ENCODE results near the gene FHL2. TPM values are rescaled to one million over a fixed set of nuclear protein-coding genes. Genes with fewer than 3 reads are reported as not detected.

The FHL2 gene
- polyA plus RNA-seq, 3 donors: 27.4 to 34.6 (median 30.6) TPM

GRCh38 chr2:105388971-105389381 lies 9.9 kb downstream of the FHL2 start:
- peak in 2 of 11 donors; percentile 45 to 49 for DNase-seq (ENCODE audit: extremely low read depth in 1 of 11, low read depth in 9 of 11, low spot score in 4 of 11)

GRCh38 chr2:105387225-105387624 lies 11.6 kb downstream of the FHL2 start:
- DNase-seq (ENCODE audit: extremely low read depth in 1 of 11, low read depth in 9 of 11, low spot score in 4 of 11): no peak

- DNase-seq (ENCODE audit: extremely low read depth in 1 of 11, low read depth in 9 of 11, low spot score in 4 of 11): no peak
Observed at GRCh38 chr2:105385731-105386540, 12.9 kb downstream of the FHL2 start.

DNA sequence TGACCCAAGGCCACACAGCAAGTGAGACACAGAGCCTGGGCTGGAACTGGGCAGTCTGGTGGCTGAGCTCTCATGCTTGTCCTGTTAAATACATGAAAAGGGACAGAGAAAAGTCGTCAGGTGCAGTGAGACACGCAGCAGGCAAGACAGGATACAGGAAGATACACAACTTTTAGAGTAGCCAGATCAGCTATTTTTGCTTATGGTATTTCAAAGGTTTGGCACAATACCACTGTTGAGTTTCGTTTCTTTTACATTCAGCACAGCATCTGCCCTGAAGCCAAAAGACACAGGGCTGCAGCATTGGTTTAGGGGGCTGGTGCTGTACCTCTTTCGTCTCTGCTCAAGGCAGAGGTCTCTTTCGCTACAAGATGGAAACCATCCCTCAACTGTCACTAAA lies 14.0 kb downstream of the FHL2 start:
- DNase-seq (ENCODE audit: extremely low read depth in 1 of 11, low read depth in 9 of 11, low spot score in 4 of 11): no peak

DNA sequence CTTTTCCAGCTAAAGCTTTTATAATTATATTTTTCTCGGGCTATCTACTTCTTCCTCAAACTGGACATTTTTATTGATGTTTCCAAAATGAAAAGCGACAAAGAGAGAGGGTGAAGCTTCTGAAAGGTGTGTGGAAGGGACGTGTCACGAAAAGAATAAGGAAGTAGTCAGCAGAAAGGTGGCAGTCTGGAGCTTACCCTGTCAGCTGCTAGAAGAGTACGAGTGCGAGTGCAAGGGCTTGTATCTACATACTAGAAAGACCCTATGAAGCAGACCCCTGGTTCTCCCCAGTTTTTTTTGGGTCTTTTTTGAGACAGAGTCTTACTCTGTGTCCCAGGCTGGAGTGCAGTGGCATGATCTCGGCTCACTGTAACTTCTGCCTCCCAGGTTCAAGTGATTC lies 14.6 kb downstream of the FHL2 start:
- DNase-seq (ENCODE audit: extremely low read depth in 1 of 11, low read depth in 9 of 11, low spot score in 4 of 11): no peak

DNA sequence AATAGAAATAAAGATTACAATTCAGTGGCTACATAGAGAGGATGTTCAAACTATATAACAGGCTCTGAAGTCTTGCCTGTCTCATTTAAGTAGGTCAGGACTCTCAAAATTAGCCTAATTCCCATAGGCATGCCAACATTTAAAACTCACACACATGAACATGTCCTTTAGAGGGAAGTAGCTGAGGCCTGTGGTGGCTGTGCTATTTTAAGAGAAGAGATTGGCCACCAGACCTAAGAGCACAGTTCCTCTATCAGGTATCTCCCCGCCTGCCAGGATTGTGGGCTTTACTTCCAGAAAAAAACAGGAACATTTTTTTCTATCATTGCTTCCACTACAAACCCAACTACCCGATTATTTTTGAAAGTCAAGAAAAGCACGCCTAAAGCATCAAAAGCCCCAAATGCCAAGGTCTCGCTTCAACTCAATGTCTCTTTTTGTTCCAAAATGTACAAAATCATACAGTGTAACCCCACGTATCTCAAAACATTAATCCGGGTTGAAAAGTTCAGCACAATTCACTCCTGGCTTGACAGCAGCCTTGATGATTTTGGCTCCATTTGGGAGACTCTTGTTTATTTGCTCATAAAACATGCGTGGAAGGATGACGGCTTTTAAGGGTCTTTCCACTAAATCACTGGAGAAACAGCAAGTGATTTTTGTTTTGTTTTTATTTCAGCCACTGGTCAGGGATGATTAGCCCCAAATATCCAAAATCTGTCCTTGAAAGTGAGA lies 15.3 kb downstream of the FHL2 start:
- peak in 5 of 11 donors; percentile 44 to 66 (median 50) for DNase-seq (ENCODE audit: extremely low read depth in 1 of 11, low read depth in 9 of 11, low spot score in 4 of 11)

GRCh38 chr2:105382177-105382576 lies 16.7 kb downstream of the FHL2 start:
- DNase-seq (ENCODE audit: extremely low read depth in 1 of 11, low read depth in 9 of 11, low spot score in 4 of 11): no peak

GRCh38 chr2:105381101-105381668 lies 17.7 kb downstream of the FHL2 start:
- no peak for DNase-seq (ENCODE audit: extremely low read depth in 1 of 11, low read depth in 9 of 11, low spot score in 4 of 11)

DNA sequence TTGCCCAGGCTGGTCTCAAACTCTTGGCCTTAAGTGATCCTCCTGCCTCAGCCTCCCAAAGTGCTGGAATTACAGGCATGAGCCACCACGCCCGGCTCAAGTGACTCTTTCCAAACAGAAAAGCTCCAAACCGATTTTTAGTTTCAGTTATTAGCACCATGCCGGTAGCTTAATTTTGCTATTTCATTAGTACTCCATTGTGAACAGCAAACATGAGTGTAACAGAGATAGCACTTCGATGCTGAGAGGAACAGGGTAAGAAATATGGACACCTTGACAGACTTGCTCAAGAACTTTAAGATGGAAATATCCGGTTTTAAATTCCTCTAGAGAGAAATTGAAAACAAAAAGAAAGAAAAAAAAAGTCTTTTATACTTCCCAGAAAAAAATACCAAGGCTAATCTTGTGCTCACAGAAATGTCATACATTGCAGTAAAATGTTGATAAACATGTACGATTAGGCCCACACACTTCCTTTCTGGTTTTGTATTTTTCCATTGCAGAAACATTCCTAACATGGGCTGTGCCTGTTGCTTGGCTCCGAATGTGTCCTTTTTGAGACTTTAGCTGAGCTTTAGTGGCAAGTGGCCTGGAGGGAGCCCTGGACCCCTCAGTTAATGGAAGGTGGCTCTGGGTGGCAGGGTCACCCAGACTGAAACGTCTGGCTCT lies 18.3 kb downstream of the FHL2 start:
- DNase-seq (ENCODE audit: extremely low read depth in 1 of 11, low read depth in 9 of 11, low spot score in 4 of 11): no peak

GRCh38 chr2:105379741-105380186 lies 19.1 kb downstream of the FHL2 start:
- DNase-seq (ENCODE audit: extremely low read depth in 1 of 11, low read depth in 9 of 11, low spot score in 4 of 11): no peak

DNA sequence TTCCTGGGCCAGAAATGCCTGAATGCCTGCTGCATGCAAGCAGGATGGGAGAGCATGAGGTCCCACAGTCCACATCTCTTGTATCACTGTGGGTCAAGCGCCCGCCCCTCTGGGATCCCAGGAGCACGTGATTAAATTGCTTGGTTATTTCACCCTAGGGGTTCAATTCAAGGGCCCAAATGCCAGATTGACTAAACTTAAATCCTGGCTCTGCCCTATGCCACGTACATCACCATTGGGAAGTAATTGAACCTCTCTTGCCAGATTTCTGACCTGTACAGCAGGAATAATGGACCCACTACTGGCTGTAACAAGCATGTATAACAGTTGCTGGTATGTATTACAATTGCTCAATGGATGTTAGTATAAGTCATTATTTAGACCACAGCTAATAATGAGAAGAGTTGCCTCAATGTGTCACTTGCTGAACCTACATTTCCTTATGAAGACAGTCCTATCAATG lies 19.9 kb downstream of the FHL2 start:
- no peak for DNase-seq (ENCODE audit: extremely low read depth in 1 of 11, low read depth in 9 of 11, low spot score in 4 of 11)

GRCh38 chr2:105378276-105378840 lies 20.5 kb downstream of the FHL2 start:
- no peak for DNase-seq (ENCODE audit: extremely low read depth in 1 of 11, low read depth in 9 of 11, low spot score in 4 of 11)

DNA sequence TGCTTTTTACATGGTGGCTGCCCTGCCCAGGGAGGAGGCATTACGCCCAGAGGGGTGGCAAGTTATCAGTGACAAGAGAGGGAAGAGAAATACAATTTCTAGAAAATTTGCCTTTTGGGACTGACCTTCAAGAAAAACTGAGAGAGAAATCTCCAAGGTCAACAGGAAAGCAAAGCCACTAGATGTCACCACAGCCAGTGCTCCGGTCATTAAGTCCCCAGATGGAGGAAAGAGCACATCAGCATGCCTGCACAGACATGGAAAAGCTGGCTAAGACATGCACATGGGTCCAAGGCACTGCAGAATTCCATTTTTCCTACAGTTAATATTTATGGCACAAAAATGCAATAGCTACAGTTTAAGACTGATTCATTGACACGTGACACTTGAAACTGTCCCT lies 21.0 kb downstream of the FHL2 start:
- DNase-seq (ENCODE audit: extremely low read depth in 1 of 11, low read depth in 9 of 11, low spot score in 4 of 11): no peak

- no peak for DNase-seq (ENCODE audit: extremely low read depth in 1 of 11, low read depth in 9 of 11, low spot score in 4 of 11)
Observed at GRCh38 chr2:105376789-105377240, 22.0 kb downstream of the FHL2 start.

- no peak for DNase-seq (ENCODE audit: extremely low read depth in 1 of 11, low read depth in 9 of 11, low spot score in 4 of 11)
Observed at GRCh38 chr2:105376010-105376409, 22.8 kb downstream of the FHL2 start.

DNA sequence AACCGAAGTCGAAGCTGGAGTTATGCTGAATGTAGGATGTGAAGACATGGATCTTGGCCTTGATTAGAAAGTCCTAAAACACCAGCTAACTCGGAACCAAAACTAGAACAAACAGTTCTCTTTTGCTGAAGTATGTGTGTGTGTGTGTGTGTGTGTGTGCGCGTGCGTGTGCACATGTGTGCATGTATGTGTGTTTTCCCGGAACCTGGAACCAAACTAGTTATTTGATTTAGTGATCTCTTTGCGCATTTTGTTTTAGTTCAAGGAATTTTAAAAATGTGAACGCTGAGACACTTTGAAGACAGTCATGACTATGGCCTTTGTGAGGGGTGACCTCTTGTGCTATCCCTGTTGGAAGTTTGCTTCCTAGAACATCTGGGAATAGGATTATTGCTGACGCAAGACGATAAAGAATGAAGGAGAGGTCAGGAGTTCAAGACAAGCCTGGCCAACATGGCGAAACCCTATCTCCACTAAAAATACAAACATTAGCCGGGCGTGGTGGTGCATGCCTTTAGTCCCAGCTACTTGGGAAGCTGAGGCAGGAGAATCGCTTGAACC lies 23.8 kb downstream of the FHL2 start:
- DNase-seq (ENCODE audit: extremely low read depth in 1 of 11, low read depth in 9 of 11, low spot score in 4 of 11): no peak

DNA sequence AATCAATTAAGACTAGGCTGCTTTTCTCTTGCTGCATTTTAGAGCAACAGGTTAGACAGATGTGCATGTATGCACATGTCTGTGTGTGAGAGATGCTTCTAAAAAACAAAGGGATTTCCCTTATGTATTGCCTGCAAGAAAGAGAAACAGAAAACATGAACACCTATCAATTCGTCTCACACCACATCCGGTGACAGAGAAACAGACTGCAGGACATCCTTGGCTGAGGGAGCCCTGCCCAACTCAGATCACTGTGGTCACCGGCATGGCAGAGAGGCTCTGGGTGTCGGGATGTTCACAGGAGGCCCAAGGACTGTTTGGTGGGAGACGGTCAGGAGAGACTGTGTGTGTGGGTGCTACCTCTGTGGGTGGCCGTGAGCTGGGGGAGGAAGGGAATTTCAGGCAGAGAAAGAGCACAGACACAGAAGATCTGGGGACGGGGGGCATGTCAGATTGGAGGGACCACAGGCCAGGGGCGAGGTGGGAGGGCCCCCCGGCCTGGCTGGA lies 24.9 kb downstream of the FHL2 start:
- DNase-seq (ENCODE audit: extremely low read depth in 1 of 11, low read depth in 9 of 11, low spot score in 4 of 11): no peak

DNA sequence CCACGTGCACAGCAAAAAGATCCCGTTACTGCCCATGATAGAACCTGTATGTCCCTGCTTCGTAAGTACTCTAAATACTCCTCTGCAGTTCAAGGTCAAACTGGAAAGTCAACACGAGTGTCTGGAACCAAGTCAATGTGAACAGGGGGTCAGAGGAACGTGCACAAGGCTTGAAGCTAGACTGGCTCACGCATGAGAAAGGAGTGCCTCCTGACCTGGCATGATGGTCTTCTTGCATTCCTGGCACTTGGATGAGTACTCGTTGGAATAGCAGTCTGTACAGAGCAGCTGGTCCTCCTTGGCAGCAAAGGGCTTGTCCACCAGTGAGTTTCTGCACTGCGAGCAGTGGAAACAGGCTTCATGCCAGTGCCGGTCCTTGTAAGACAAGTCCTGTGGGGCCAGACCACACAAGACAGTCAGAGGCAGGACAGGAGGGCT lies 25.5 kb downstream of the FHL2 start:
- DNase-seq (ENCODE audit: extremely low read depth in 1 of 11, low read depth in 9 of 11, low spot score in 4 of 11): no peak

Measured in renal cortex interstitium (tissue), 11 donors.